Fibroblast of lung (primary cell): ENCODE results near the gene MCF2L2. TPM values are rescaled to one million over a fixed set of nuclear protein-coding genes. Genes with fewer than 3 reads are reported as not detected.

ENCODE experiments used
- DNase-seq, 2 donors: peaks; one replicate each; pipeline versions ENCODE4 v3.0.0 to v3.0.0-alpha.2; 2010; ENCODE audit warnings: low read depth in 2 of 2
- H2AFZ ChIP-seq: 2 replicates; pipeline ENCODE4 v1.5.1; 2012; ENCODE audit warnings: low read length, control low read depth, inconsistent platforms
- H3K27ac ChIP-seq: 2 replicates; pipeline ENCODE4 v1.5.1; 2011; ENCODE audit warnings: low read length, control low read depth; ENCODE audit not compliant: insufficient read depth
- H3K27me3 ChIP-seq: 2 replicates; pipeline ENCODE4 v1.5.1; 2011; ENCODE audit warnings: mild to moderate bottlenecking, low read length; ENCODE audit not compliant: control insufficient read depth, insufficient read depth
- H3K36me3 ChIP-seq: 2 replicates; pipeline ENCODE4 v1.5.1; 2011; ENCODE audit warnings: low read length; ENCODE audit not compliant: control insufficient read depth, insufficient read depth
- H3K4me1 ChIP-seq: 2 replicates; pipeline ENCODE4 v1.5.1; 2011; ENCODE audit warnings: low read length; ENCODE audit not compliant: control insufficient read depth, insufficient read depth; ENCODE audit errors: extremely low read depth
- H3K4me2 ChIP-seq: 2 replicates; pipeline ENCODE4 v1.5.1; 2011; ENCODE audit warnings: low read length, control low read depth; ENCODE audit not compliant: insufficient read depth; ENCODE audit errors: extremely low read depth
- H3K4me3 ChIP-seq, 4 experiments: fragments of 200-600 bp in 1 of 4; sonication (generic) in 1 of 4; replicated peaks in 1 of 4; 2 replicates each; pipeline ENCODE4 v1.5.1; 2011 to 2016; ENCODE audit warnings: low read length in 4 of 4, low read depth in 3 of 4, mild to moderate bottlenecking in 3 of 4, control low read depth in 2 of 4, inconsistent platforms in 1 of 4, mixed read lengths in 1 of 4; ENCODE audit not compliant: insufficient read depth in 1 of 4; ENCODE audit errors: control extremely low read depth in 1 of 4
- H3K79me2 ChIP-seq: 2 replicates; pipeline ENCODE4 v1.5.1; 2012; ENCODE audit warnings: mild to moderate bottlenecking, low read length, inconsistent platforms; ENCODE audit not compliant: control insufficient read depth, insufficient read depth
- H3K9ac ChIP-seq: 2 replicates; pipeline ENCODE4 v1.5.1; 2011; ENCODE audit warnings: mild to moderate bottlenecking, low read length, control low read depth; ENCODE audit not compliant: insufficient read depth
- H3K9me3 ChIP-seq: 2 replicates; pipeline ENCODE4 v1.5.1; 2012; ENCODE audit warnings: low read depth, low read length; ENCODE audit not compliant: control insufficient read depth, insufficient read depth
- H4K20me1 ChIP-seq: 2 replicates; pipeline ENCODE4 v1.5.1; 2011; ENCODE audit warnings: low read length; ENCODE audit not compliant: control insufficient read depth, insufficient read depth; ENCODE audit errors: extremely low read depth
- EZH2 ChIP-seq: IDR thresholded peaks from 2 replicates; pipeline ENCODE4 v1.5.1; 2012; ENCODE audit warnings: low read length, control low read depth, mild to moderate bottlenecking; ENCODE audit errors: missing control alignments
- polyA plus RNA-seq, 2 donors: library from polyadenylated mRNA; depleted of rRNA in 1 of 2; stranded (reverse) in 1 of 2; unstranded in 1 of 2; fragments of >200 nt; gene quantifications; 2 replicates each; pipeline ENCODE4 v1.2.1, GENCODE V29; 2011 to 2012; ENCODE audit warnings: missing spikeins in 1 of 2
- total RNA-seq: library from RNA; depleted of rRNA; stranded (reverse); fragments of >200 nt; gene quantifications from 2 replicates; pipeline ENCODE4 v1.2.1, GENCODE V29; 2014
- TF ChIP-seq, protein P1 (sequence below), 2 donors: IDR thresholded peaks in 1 of 2; conservative IDR thresholded peaks in 1 of 2; 1 replicate in 1 of 2; 2 replicates in 1 of 2; pipeline ENCODE4 v1.5.1; 2011 to 2012; ENCODE audit warnings: low read length in 2 of 2, control low read depth in 1 of 2, inconsistent platforms in 1 of 2, low read depth in 1 of 2, mild to moderate bottlenecking in 1 of 2

Gene MCF2L2
- total and polyA plus RNA-seq, 2 donors (not counting 1 experiment from before 2014, with no cell fraction given) = under 0.01 to 0.08 TPM

DNA sequence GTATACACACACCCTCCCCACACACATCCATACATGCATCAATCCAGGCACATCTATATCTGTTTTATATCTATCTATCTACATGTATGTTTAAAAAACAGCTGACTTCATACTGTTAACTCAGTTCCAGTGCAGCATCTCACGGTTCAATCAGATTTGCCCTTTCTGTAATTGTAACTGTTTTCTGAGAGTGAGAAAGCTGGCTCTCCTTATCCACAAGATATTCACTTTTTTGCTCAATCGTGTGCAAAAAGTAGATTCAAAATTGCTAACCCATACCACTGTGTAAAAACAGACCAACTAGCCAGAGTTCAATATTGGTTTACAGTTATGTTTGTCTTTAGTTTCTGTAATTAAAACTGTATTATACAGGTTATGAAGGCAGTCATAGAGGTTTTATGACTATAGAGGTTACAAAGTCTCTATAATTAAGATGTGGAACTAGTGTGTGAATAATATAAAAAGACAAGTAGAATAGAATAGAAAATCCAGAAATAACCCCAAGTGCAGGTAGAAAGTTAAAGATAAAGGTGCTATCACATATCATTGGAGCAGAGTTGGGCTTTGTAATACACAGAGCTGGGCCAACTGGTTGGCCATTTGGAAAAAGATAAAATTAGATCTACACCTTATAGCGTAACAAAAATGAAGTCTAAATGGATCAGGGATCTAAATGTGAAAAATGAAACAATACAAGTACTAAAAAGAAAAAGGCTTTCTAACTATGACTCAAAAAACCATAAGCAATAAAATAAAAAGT is 20.1 kb upstream of the MCF2L2 start:
- H3K79me2 ChIP-seq = no peaks in the 10 kb centered on the region
- peak overlapping the region; percentile 85 for H3K4me2 ChIP-seq
- H3K9me3 ChIP-seq = no peaks in the 10 kb centered on the region
- H3K36me3 ChIP-seq = no peaks in the 10 kb centered on the region
- no peak overlapping the region for H2AFZ ChIP-seq
- no peak for DNase-seq
- H3K27me3 ChIP-seq = no peaks in the 10 kb centered on the region
- TF ChIP-seq, protein P1, sequence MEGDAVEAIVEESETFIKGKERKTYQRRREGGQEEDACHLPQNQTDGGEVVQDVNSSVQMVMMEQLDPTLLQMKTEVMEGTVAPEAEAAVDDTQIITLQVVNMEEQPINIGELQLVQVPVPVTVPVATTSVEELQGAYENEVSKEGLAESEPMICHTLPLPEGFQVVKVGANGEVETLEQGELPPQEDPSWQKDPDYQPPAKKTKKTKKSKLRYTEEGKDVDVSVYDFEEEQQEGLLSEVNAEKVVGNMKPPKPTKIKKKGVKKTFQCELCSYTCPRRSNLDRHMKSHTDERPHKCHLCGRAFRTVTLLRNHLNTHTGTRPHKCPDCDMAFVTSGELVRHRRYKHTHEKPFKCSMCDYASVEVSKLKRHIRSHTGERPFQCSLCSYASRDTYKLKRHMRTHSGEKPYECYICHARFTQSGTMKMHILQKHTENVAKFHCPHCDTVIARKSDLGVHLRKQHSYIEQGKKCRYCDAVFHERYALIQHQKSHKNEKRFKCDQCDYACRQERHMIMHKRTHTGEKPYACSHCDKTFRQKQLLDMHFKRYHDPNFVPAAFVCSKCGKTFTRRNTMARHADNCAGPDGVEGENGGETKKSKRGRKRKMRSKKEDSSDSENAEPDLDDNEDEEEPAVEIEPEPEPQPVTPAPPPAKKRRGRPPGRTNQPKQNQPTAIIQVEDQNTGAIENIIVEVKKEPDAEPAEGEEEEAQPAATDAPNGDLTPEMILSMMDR (conservative IDR thresholded peaks at IDR 0.05 in 1 of 2, IDR thresholded peaks at IDR 0.05 in 1 of 2; ENCODE audit: low read depth in 1 of 2, low read length in 2 of 2) = no peak
- TF ChIP-seq EZH2 = no peak
- peak overlapping the region; percentile 53 to 95 (median 78) for H3K4me3 ChIP-seq
- no peaks in the 10 kb centered on the region for H3K4me1 ChIP-seq
- no peak overlapping the region for H3K9ac ChIP-seq
- no peaks in the 10 kb centered on the region for H4K20me1 ChIP-seq
- no peak overlapping the region for H3K27ac ChIP-seq

DNA sequence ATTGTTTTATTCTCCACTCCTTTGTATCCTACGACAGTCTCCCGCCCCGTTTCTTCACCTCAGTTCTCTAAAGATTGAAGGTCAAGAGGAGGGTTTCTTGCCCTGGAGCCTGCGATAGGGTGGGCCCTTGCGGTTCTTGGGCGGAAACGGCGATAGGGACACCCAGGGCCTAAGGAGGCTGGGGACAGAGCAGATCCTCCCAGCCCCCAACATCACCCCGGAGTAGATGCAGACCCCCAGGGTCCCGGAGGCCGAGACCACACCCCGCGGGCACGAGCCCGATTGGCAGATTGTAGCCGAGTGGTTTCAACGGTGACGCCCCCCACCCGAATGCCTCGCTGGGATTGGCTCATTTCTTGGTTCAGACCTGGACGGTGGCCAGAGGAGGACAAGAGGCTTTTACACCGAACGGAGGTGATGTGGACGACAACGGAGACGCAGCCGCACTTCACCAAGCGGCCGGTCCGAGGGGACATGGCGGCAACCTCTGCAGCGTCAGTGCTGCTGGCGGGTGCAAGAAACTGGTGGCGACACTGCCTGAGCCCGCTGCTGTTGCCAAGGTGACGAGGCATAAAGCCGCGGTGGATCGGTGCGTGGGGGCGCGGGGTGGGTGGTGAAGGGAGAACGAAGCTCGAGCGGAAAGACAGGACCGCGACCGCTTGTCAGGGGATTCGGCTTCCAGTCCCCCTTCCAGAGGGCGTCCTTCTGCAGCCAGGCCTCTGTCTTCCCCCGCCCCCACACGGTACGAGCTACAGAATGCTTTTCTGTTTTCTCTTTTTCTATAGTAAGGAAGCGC is 19.0 kb upstream of the MCF2L2 start:
- Histone ChIP-seq H3K4me3 (peak overlapping the region; percentile 53 to 95 (median 78)), H3K9ac (peak overlapping the region; percentile 60), H3K4me2 (peak overlapping the region; percentile 85), H3K27ac (peak overlapping the region; percentile 49), H3K79me2 (no peaks in the 10 kb centered on the region), H3K27me3 (no peaks in the 10 kb centered on the region), H2AFZ (peak overlapping the region; percentile 90), H4K20me1 (no peaks in the 10 kb centered on the region), H3K9me3 (no peaks in the 10 kb centered on the region), H3K4me1 (no peaks in the 10 kb centered on the region), H3K36me3 (no peaks in the 10 kb centered on the region)
- peak; percentile 76 to 79 for DNase-seq
- no peak for TF ChIP-seq EZH2
- TF ChIP-seq, protein P1 (conservative IDR thresholded peaks at IDR 0.05 in 1 of 2, IDR thresholded peaks at IDR 0.05 in 1 of 2; ENCODE audit: low read depth in 1 of 2, low read length in 2 of 2) = no peak

DNA sequence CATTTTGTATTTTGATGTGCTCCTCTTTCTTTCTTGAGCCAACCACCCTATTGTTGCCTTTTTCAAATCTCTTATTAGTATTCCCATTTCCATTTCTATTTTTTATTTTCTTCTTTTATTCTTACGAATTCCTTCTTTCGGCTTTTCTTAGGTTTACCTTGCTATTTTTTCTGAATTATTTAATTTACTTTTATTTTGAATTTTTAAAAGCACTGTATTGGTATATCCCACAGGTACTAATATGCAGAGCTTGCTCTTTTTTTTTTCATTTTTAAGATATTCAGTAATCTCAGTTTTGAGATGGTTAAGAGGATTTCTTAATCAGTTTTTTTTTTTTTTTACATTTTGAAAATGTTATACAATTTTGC is 18.4 kb upstream of the MCF2L2 start:
- Histone ChIP-seq H3K4me1 (no peaks in the 10 kb centered on the region), H3K79me2 (no peaks in the 10 kb centered on the region), H4K20me1 (no peaks in the 10 kb centered on the region), H3K4me3 (peak overlapping the region; percentile 53 to 95 (median 78)), H3K36me3 (no peaks in the 10 kb centered on the region), H3K4me2 (peak overlapping the region; percentile 85), H3K9ac (no peak overlapping the region), H3K27ac (peak overlapping the region; percentile 49), H3K9me3 (no peaks in the 10 kb centered on the region), H2AFZ (peak overlapping the region; percentile 90), H3K27me3 (no peaks in the 10 kb centered on the region)
- DNase-seq = no peak
- no peak for TF ChIP-seq EZH2
- TF ChIP-seq, protein P1 (conservative IDR thresholded peaks at IDR 0.05 in 1 of 2, IDR thresholded peaks at IDR 0.05 in 1 of 2; ENCODE audit: low read depth in 1 of 2, low read length in 2 of 2) = no peak
